Measurements from ENCODE around the gene LYST. TPM values are rescaled to one million over a fixed set of nuclear protein-coding genes. Genes with fewer than 3 reads are reported as not detected.
A peak's percentile ranks its signal among the peaks of the same experiment; 100 is the strongest.

The LYST gene
- total RNA-seq, 1 donor from 2014 or later = 7.2 TPM

DNA sequence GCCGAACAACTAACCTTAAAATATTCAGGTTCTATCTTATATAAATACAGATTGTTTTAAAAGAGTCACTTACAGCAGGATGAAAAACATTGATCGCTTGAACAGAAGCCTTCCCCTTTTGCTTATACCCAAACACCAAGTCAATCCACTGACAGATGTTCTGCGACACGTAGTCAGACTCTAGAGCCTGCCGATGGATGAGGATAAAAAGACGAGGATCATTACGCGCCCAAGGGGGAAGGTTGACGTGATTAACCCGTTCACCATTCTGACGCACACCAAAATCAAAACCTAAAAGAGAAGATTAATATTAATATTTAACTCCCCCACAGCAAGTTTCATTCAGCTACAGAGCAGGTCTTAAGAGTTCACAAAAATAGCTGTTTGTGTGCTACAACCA is 157.7 kb downstream of the LYST start:
- Mint-ChIP-seq H3K27ac (no peak overlapping the region), H3K4me1 (peaks cover 25% of the 10 kb centered on the region)
- TF ChIP-seq, protein P1, sequence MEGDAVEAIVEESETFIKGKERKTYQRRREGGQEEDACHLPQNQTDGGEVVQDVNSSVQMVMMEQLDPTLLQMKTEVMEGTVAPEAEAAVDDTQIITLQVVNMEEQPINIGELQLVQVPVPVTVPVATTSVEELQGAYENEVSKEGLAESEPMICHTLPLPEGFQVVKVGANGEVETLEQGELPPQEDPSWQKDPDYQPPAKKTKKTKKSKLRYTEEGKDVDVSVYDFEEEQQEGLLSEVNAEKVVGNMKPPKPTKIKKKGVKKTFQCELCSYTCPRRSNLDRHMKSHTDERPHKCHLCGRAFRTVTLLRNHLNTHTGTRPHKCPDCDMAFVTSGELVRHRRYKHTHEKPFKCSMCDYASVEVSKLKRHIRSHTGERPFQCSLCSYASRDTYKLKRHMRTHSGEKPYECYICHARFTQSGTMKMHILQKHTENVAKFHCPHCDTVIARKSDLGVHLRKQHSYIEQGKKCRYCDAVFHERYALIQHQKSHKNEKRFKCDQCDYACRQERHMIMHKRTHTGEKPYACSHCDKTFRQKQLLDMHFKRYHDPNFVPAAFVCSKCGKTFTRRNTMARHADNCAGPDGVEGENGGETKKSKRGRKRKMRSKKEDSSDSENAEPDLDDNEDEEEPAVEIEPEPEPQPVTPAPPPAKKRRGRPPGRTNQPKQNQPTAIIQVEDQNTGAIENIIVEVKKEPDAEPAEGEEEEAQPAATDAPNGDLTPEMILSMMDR (IDR thresholded peaks at IDR 0.05; ENCODE audit: unreplicated experiment) = no peak

DNA sequence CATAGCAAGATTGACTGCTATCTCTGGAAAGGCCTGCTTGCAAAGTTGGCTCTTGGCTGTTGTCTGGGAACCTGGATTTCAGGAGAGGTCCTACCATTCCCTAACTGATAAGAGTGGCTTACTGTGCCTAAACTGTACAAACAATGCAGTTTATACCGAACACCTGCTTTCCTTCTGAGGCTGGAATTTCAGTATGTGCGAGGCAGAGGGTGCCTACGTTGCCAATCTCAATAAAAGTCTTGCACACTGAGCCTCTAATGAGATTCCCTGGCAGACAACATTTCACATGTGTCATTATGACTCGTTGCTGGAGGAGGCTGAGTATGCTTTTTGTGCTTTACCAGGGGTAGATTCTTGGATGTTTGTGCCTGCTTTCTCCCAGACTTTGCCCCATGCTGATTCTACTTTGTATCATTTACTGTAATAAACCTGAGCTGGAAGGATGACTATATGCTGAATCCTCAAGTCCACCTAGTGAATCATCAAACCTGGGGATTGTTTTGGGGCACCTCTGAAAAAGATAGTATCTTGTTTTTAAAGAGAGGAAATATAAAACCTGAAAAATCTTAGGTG is 158.2 kb downstream of the LYST start:
- no peaks in the 10 kb centered on the region for H3K9me3 Mint-ChIP-seq
- no peaks in the 10 kb centered on the region for H3K27me3 Mint-ChIP-seq (ENCODE audit: low read depth)
- TF ChIP-seq, protein P1 (IDR thresholded peaks at IDR 0.05; ENCODE audit: unreplicated experiment) = no peak
- H3K4me1 Mint-ChIP-seq = peaks cover 30% of the 10 kb centered on the region
- no peak for DNase-seq (ENCODE audit: low spot score in 2 of 2, unreplicated experiment in 2 of 2)
- H3K27ac Mint-ChIP-seq = peak overlapping the region; percentile 35
- H3K4me3 Mint-ChIP-seq = no peak overlapping the region
- H3K36me3 Mint-ChIP-seq = no peaks in the 10 kb centered on the region

More for the DNA sequence above, 157.7 kb downstream of the LYST start:
- H3K27me3 Mint-ChIP-seq (ENCODE audit: low read depth) = no peaks in the 10 kb centered on the region
- no peak overlapping the region for H3K4me3 Mint-ChIP-seq
- H3K9me3 Mint-ChIP-seq = no peaks in the 10 kb centered on the region
- H3K36me3 Mint-ChIP-seq = no peaks in the 10 kb centered on the region
- no peak for DNase-seq (ENCODE audit: low spot score in 2 of 2, unreplicated experiment in 2 of 2)

DNA sequence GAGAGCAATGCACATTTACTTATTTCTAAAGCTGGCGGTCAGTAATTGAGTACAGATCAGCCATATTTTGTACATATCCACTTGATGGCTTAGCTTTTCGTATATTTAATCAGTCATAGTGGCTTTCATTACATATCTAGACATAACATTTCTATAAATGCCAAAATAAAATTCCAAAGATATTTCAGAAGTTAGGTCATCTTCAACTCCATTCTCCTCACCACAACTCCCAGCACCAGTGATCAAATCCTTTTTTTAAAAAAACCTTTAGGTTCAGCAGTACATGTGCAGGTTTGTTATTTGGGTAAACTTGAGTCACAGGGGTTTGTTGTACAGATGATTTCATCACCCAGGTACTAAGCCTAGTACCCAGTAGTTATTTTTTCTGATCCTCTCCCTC is 163.2 kb downstream of the LYST start:
- Mint-ChIP-seq H3K36me3 (peaks cover 3% of the 10 kb centered on the region), H3K27me3 (ENCODE audit: low read depth) (no peaks in the 10 kb centered on the region), H3K27ac (peak overlapping the region; percentile 17), H3K9me3 (no peaks in the 10 kb centered on the region), H3K4me3 (no peak overlapping the region), H3K4me1 (peaks cover 34% of the 10 kb centered on the region)
- TF ChIP-seq, protein P1 (IDR thresholded peaks at IDR 0.05; ENCODE audit: unreplicated experiment) = no peak
- no peak for DNase-seq (ENCODE audit: low spot score in 2 of 2, unreplicated experiment in 2 of 2)

DNA sequence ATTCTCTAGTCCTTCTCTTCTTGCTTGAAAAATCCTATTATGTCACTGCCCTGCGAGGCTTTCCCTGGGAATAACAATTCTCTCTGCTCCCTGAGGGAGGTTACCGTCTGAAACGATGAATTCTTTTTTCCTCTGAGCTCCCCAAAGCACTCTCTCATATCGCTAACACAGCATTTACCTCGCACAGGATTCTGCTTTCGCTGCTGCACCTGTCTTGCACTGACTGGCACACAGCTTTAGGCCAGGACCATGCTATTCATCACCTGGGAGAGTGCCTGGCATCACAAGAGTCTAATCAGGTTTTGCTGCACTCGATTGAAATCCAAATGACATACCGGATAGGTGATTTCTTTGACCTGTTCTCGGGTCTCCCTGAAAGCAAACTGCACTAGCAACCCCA is 164.3 kb downstream of the LYST start:
- Mint-ChIP-seq H3K27me3 (ENCODE audit: low read depth) (no peaks in the 10 kb centered on the region), H3K9me3 (no peaks in the 10 kb centered on the region), H3K4me3 (no peak overlapping the region), H3K4me1 (peaks cover 29% of the 10 kb centered on the region), H3K36me3 (peaks cover 3% of the 10 kb centered on the region), H3K27ac (peak overlapping the region; percentile 21)
- no peak for DNase-seq (ENCODE audit: low spot score in 2 of 2, unreplicated experiment in 2 of 2)
- TF ChIP-seq, protein P1 (IDR thresholded peaks at IDR 0.05; ENCODE audit: unreplicated experiment) = no peak

DNA sequence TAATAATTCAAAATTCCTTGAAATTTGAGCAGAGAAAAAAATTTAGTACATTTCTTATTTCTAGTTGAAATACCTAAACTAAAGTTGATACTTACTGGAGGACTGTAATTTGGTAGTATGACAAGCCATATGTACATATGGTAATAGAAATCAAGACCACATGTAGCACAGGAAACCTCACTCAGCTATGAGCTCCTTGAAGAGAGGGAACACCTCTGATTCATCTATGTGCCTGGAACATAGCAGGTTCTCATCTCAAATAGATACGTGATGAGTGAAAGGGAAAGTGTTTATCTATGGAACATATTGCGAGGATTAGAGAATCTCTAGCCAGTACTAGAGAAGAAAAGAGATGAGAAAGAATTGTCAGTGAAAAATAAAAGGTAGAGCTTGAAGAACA is 169.2 kb downstream of the LYST start:
- Mint-ChIP-seq H3K27me3 (ENCODE audit: low read depth) (no peaks in the 10 kb centered on the region), H3K9me3 (no peaks in the 10 kb centered on the region), H3K4me3 (no peak overlapping the region), H3K27ac (no peak overlapping the region), H3K36me3 (peaks cover 4% of the 10 kb centered on the region), H3K4me1 (peaks cover 6% of the 10 kb centered on the region)
- TF ChIP-seq, protein P1 (IDR thresholded peaks at IDR 0.05; ENCODE audit: unreplicated experiment) = no peak
- no peak for DNase-seq (ENCODE audit: low spot score in 2 of 2, unreplicated experiment in 2 of 2)

DNA sequence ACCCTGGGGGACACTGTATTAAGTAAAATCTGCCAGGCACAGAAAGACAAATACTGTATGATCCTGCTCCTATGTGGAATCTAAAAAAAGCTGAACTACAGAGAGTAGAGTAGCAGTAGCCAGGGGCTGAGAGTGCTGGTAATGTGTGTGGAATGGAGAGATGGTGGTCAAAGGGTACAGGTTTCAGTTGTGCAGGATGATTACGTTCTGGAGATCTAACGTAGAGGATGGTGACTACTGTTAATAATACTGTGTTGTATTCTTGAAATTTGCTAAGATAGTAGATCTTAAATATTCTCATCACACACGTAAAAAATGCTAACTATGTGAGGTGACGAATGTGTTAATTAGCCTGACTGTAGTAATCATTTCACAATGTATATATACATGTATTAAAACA is 177.3 kb downstream of the LYST start:
- no peaks in the 10 kb centered on the region for H3K27me3 Mint-ChIP-seq (ENCODE audit: low read depth)
- H3K36me3 Mint-ChIP-seq = peaks cover 4% of the 10 kb centered on the region
- TF ChIP-seq, protein P1 (IDR thresholded peaks at IDR 0.05; ENCODE audit: unreplicated experiment) = no peak
- no peak overlapping the region for H3K4me3 Mint-ChIP-seq
- H3K4me1 Mint-ChIP-seq = no peaks in the 10 kb centered on the region
- no peaks in the 10 kb centered on the region for H3K9me3 Mint-ChIP-seq
- no peak overlapping the region for H3K27ac Mint-ChIP-seq
- no peak for DNase-seq (ENCODE audit: low spot score in 2 of 2, unreplicated experiment in 2 of 2)

Data from mesothelial cell of epicardium (in vitro differentiated cells).